Tibial nerve (tissue), 4 donors: ENCODE data around the gene ZDBF2.

Experiments
- EP300 ChIP-seq, 2 donors: sonication (generic); formaldehyde crosslinking; IDR thresholded peaks; one replicate each; pipeline ENCODE4 v1.6.1; 2017; ENCODE audit warnings: antibody characterized with exemption in 2 of 2, mild to moderate bottlenecking in 1 of 2
- POLR2A ChIP-seq, 2 donors: fragments of 450-650 bp; IDR thresholded peaks; one replicate each; pipeline ENCODE4 v1.6.1; 2017; ENCODE audit warnings: antibody characterized with exemption in 2 of 2, mild to moderate bottlenecking in 2 of 2, moderate library complexity in 2 of 2
- TF ChIP-seq, protein P1 (sequence below), 5 experiments: fragments of 200-600 bp in 3 of 5; fragments of 450-650 bp in 2 of 5; sonication (generic) in 3 of 5; IDR thresholded peaks; one replicate each; pipeline ENCODE4 v1.5.1; 2016 to 2019; ENCODE audit warnings: antibody characterized with exemption in 5 of 5, mild to moderate bottlenecking in 3 of 5, moderate library complexity in 2 of 5

DNA sequence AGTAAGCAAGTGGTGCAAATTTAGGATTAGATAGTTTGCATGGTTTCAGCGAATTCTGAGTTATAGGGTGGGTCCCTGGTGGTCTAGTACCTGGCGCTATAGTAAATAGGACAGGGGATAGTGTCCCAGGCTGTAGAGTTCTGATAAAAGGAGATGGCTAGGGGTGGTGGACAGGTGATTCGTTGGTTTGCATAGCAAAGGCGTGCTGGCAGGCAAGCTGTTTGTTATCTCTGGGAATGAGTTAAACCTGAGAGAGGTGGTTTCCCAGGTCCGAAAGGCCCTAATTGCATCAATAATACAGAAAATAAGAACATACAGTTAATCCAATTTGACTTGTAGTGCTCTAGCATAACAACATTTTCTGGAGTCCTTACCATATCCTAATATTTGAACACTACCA is 6.9 kb upstream of the ZDBF2 start:
- TF ChIP-seq, protein P1, sequence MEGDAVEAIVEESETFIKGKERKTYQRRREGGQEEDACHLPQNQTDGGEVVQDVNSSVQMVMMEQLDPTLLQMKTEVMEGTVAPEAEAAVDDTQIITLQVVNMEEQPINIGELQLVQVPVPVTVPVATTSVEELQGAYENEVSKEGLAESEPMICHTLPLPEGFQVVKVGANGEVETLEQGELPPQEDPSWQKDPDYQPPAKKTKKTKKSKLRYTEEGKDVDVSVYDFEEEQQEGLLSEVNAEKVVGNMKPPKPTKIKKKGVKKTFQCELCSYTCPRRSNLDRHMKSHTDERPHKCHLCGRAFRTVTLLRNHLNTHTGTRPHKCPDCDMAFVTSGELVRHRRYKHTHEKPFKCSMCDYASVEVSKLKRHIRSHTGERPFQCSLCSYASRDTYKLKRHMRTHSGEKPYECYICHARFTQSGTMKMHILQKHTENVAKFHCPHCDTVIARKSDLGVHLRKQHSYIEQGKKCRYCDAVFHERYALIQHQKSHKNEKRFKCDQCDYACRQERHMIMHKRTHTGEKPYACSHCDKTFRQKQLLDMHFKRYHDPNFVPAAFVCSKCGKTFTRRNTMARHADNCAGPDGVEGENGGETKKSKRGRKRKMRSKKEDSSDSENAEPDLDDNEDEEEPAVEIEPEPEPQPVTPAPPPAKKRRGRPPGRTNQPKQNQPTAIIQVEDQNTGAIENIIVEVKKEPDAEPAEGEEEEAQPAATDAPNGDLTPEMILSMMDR (IDR thresholded peaks at IDR 0.05) = no peak
- TF ChIP-seq EP300 (IDR thresholded peaks at IDR 0.05) = no peak
- TF ChIP-seq POLR2A (IDR thresholded peaks at IDR 0.05) = no peak
